DND-41 (cell line): ENCODE results near the gene SELENON.

Source experiments
- CTCF ChIP-seq: IDR thresholded peaks from 2 replicates; pipeline ENCODE4 v1.5.1; 2012; ENCODE audit warnings: borderline replicate concordance, low read length, moderate library complexity, mild to moderate bottlenecking; ENCODE audit not compliant: poor library complexity, severe bottlenecking; ENCODE audit errors: extremely low read depth
- EZH2 ChIP-seq: IDR thresholded peaks from 3 replicates; pipeline ENCODE4 v1.6.1; 2012; ENCODE audit warnings: borderline replicate concordance, low read depth, mild to moderate bottlenecking, moderate library complexity, low read length, inconsistent platforms; ENCODE audit not compliant: severe bottlenecking

- peak; percentile 28 for TF ChIP-seq CTCF
- no peak for TF ChIP-seq EZH2
These were observed 13.9 kb downstream of the SELENON start for GRCh38 chr1:25813734-25814471.
